Right hindlimb (tissue), 1 donor: Measurements from ENCODE around the gene GNG12.

Experiments
- DNase-seq: peaks from one replicate; pipeline ENCODE4 v3.0.0-alpha.2; 2018

GNG12 gene

GRCh38 chr1:67812226-67812625 lies 21.0 kb downstream of the GNG12 start:
- no peak for DNase-seq

GRCh38 chr1:67811781-67812180 lies 21.5 kb downstream of the GNG12 start:
- no peak for DNase-seq

GRCh38 chr1:67809887-67810286 lies 23.4 kb downstream of the GNG12 start:
- no peak for DNase-seq

- no peak for DNase-seq
Measured at GRCh38 chr1:67807282-67807681, 26.0 kb downstream of the GNG12 start.

GRCh38 chr1:67804710-67805109 lies 28.6 kb downstream of the GNG12 start:
- DNase-seq, result no peak

- no peak for DNase-seq
Measured at GRCh38 chr1:67803380-67804279, 29.6 kb downstream of the GNG12 start.

- no peak for DNase-seq
Measured at GRCh38 chr1:67802565-67802964, 30.7 kb downstream of the GNG12 start.

GRCh38 chr1:67801903-67802302 lies 31.4 kb downstream of the GNG12 start:
- no peak for DNase-seq

- no peak for DNase-seq
Measured at GRCh38 chr1:67795179-67795912, 37.9 kb downstream of the GNG12 start.

- no peak for DNase-seq
Measured at GRCh38 chr1:67793562-67793961, 39.7 kb downstream of the GNG12 start.

- no peak for DNase-seq
Measured at GRCh38 chr1:67792741-67793458, 40.4 kb downstream of the GNG12 start.

GRCh38 chr1:67792103-67792502 lies 41.2 kb downstream of the GNG12 start:
- DNase-seq, result no peak

GRCh38 chr1:67791686-67792085 lies 41.6 kb downstream of the GNG12 start:
- DNase-seq, result no peak

GRCh38 chr1:67791261-67791660 lies 42.0 kb downstream of the GNG12 start:
- DNase-seq, result no peak

- DNase-seq, result no peak
Measured at GRCh38 chr1:67790201-67790692, 43.0 kb downstream of the GNG12 start.

GRCh38 chr1:67789551-67789950 lies 43.7 kb downstream of the GNG12 start:
- no peak for DNase-seq

GRCh38 chr1:67788904-67789303 lies 44.4 kb downstream of the GNG12 start:
- no peak for DNase-seq

GRCh38 chr1:67788238-67788790 lies 45.0 kb downstream of the GNG12 start:
- no peak for DNase-seq

GRCh38 chr1:67787746-67788145 lies 45.5 kb downstream of the GNG12 start:
- DNase-seq, result no peak

- DNase-seq, result no peak
Measured at GRCh38 chr1:67785847-67786753, 47.2 kb downstream of the GNG12 start.

GRCh38 chr1:67784545-67785186 lies 48.6 kb downstream of the GNG12 start:
- DNase-seq, result no peak
